NK-92 treated with Interleukin-12 subunit alpha and Interleukin-12 subunit beta, amount 100 ng/mL, for 24 hours (cell line): Measurements from ENCODE around the gene TNFSF18.
"Not testable (repeated sequence)": the region's sequence is repeated elsewhere in the genome, so short reads cannot be mapped to it uniquely, and the experiment has no call there.

Experiments
- DNase-seq: peaks from one replicate; lab custom pipeline; 2025; lab: John Stamatoyannopoulos, UW

The TNFSF18 gene, protein sequence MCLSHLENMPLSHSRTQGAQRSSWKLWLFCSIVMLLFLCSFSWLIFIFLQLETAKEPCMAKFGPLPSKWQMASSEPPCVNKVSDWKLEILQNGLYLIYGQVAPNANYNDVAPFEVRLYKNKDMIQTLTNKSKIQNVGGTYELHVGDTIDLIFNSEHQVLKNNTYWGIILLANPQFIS

DNA sequence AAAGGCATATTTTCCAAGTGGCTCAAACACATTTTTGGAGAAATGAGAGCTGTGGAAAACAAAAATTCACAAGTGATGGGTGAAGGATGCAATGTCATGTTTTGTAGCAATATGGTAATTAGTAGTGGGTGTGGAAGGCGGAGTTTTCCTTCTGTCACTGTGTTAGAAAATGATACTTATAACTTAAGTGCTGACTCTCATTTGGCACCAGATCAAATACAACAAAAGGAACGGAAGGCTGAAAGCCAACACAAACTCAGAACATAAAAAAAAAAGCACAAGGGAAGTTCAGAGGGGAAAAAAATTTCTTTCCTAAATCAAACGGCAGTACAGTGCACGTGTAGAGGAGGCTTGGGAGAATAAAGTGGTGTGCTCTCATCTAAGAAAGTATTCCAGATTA is at the start of gene TNFSF18:
Gene TNFSF18, minus strand, starts transcription at position 77 of the 400 bp plus-strand sequence. Its CDS starts 45 bp downstream, at position 32.
- DNase-seq: no peak

DNA sequence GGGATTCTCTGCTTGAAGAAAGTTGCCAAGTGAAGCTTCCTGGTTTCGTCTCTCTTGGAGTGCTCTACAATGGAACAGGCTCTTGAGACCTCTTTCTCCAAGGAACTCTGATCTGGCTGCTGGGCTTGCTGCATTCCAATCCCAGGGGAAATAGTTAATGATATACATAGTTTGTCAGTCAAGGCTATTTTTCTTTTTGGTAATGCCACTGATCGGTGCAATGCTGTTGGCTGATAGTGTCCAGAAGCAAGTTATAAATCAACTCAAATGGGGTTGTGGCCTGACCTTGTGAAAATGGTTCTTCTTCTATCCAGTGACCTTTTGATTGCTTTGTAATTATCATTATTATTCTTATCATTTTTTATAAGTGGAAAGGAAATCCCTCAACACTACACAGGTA is 48.4 kb upstream of the TNFSF18 start:
- DNase-seq: no peak

DNA sequence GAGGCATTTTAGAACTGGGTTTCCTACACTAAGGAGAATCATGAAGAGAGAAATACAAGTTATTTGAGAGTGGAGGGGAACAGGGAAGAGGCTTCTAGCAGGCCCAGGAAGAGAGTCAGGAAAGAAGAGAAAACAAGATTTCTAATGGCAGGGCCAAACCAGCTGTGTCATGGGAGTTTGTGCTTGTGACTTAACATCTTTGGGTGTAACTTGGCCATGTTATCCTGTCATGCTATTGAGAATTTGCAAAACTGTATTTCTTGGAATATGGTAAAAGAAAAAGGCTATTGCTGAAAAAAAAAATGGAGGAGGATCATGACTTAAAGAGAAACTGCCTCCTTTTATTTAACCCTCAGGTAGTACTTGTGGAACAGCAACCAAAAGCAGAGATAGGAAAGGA is 47.4 kb upstream of the TNFSF18 start:
- DNase-seq: no peak

DNA sequence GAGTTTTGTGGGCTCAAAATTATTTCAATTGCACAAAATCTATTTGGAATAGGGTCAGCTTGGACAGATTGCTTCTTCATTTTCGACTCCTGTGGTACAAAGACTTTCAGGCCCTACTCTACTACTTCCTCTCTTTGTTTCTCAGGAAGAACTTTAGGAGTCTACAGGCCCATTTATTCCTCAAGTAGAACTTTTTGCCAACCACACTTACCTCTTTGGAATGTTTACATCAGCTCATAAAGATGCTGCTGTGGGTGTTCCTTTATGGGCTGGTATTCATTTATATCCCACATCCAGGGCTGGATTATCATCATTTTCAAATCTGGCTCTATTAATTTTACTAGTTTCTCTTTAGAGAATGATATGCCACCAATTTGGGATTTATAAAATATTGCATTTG is 46.3 kb upstream of the TNFSF18 start:
- DNase-seq: no peak

DNA sequence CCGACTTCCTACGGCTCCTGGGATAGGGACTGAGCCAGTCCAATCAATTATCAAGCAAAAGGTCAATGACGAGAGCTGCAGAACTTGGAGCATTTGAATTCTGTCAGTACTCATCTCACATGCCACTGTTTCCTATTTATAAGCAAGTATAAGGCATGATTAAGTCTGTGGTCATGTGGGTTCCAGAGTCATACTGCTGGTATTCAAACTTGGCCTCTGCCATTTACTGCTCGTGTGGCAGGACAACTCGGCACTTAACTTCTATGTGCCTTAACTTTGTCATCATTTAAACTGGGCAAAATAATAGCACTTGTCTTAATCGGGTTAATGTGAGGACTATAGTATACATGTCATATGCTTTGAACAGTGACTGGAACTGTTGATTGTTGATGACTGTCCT is 44.9 kb upstream of the TNFSF18 start:
- DNase-seq: no peak

DNA sequence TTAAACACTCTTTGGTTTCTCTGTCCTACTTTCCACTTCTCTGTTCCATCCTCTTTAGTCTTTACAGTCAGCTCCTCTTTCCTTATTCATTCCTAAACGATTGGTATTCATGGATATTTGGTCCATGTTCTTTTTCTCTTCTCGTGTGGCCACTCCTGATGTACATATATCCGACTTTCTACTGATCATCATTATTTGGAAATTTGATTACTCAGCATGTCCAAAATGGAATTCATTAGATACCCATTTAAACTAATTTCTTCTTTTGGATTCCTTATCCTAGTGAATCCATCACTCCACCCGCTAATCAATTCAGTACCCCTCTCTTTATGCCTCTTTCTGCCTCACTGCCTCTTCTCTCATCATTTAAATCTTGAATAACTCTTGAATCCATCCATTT is 43.8 kb upstream of the TNFSF18 start:
- no peak for DNase-seq

DNA sequence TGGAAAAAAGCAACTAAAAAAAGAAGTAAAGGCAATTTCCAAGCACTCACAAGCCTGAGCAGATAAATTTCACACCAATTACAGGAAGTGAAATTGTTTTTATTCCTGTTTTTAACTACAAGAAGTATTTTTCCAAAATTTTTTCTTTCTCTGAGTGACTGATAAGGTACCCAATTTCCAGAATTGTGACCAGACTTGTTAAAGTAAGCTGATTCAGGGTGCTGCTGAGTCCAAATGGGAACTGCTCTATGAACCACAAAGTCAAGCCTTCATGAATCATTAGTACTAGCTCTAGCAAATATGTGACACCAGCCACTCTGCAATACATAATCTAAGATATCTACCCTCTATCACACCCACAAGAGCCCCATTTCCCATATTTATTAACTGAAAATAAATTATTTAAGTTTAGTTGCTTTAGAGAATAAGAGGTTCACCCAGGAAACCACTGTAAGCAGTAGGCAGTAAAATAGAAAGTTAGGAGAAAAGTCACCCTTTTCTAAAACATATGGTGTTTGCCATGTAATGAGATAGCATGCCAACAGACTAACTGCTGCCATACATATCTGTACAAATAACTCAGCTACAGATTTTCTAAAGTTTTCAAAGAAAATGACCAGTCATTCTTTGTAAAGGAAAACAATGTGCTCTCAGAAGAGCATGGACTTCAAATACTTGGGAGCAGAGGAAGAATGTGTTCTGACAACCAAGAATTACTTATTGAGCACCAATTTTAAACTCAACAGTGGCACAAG is 43.1 kb upstream of the TNFSF18 start:
- no peak for DNase-seq

DNA sequence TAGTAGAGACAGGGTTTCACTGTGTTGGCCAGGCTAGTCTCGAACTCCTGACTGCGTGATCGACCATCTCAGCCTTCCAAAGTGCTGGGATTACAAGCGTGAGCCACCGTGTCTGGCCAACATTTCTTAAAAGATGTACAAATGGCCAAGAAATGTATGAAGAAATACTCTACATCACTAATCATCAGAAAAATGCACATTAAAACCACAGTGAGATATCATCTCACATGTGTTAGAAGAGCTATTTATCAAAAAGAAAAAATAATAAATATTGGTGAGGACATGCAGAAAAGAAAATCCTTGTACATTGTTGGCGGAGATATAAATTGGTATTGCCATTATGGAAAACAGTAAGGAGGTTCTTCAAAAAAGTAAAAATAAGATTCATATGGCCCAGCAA is 33.6 kb upstream of the TNFSF18 start:
- DNase-seq: no peak

DNA sequence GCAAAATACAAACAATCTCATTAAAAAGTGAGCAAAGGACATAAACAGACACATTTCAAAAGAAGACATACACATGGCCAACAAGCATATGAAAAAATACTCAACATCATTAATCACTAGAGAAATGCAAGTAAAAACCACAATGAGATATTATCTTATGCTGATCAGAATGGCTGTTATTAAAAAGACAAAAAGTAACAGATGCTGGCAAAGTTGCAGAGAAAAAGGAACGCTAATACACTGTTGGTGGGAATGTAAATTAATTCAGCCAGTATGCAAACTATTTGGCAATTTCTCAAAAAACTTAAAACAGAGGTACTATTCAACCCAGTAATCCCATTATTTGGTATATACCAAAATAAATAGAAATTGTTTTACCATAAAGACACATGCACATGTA is 32.2 kb upstream of the TNFSF18 start:
- DNase-seq: no peak

DNA sequence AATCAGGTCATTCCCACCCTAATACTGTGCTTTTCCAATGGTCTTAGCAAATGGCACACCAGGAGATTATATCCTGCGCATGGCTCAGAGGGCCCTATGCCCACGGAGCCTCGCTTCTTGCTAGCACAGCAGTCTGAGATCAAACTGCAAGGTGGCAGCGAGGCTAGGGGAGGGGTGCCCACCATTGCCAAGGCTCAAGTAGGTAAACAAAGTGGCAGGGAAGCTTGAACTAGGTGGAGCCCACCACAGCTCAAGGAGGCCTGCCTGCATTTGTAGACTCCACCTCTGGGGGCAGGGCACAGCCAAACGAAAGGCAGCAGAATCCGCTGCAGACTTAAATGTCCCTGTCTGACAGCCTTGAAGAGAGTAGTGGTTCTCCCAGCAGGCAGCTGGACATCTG is 23.5 kb upstream of the TNFSF18 start:
- not testable (repeated sequence) for DNase-seq

DNA sequence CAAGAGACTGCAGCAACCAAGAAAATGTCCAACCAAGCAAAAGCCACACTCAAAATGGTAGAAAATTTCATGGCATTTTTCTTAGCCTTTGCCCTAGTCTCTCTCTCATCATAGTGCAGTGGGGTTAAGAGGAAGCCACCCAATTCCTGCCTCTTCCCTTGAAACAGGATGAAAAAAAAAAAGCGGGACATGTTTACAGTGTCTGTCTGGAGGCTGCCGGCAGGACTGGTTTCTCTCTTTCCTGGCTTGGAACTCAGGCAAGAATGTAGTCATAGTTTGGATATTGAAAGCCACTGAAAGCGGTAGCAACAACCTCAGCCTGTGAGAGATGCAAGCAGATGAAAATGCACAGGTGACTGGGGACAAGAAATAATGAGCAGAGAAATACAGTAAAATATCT is 13.3 kb upstream of the TNFSF18 start:
- DNase-seq: no peak

DNA sequence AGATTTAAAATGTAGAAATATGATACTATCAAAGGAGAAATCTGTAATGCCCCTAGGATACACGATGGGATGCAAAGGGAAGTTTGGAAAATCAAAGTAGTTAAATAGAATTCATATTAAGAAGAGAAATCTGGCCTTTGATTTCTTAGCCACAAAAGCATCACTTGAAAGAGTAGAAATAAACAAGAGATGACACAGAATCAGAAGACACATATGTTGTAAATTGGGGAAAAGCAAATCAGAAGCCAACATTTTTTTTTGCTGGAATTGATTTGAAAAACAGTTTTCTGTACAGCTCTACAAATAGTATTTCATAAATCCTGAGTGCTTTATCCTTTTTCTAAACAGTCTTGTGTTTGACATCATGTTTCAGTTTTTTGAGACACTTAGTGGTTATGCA is 12.4 kb upstream of the TNFSF18 start:
- no peak for DNase-seq

DNA sequence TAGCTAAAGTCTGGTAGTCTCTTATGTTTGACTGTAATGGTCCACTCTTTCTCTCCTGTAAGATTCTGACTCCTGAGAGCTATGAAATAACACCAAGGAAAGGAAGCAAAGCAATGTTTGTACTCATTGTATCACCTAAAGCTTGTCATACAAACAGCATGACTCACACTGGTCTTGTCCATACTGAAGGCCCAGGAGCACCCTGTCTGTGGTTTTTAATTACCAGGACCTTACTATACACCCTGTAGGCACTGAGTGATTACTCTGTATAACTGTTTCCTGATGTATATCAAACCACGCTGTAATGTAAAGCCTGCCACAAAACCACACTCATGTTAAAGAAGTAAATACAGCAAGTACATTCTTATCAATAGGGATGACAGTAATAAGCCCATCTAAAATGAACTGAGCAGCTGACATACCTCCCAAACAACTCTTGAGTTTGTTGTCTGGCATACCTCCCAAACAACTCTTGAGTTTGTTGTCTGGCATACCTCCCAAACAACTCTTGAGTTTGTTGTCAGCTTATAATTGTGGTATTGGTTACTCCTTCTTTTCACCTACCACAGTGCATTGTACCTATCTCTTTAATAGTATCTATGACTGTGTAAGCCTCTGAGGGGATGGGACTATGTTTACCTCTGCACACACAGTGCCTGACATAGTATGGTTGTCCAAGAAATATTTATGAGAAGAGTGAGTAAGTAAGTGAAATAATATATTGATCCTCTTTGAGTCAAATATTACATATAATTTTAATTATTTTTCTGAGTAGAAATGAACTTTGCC is 11.6 kb upstream of the TNFSF18 start:
- no peak for DNase-seq

DNA sequence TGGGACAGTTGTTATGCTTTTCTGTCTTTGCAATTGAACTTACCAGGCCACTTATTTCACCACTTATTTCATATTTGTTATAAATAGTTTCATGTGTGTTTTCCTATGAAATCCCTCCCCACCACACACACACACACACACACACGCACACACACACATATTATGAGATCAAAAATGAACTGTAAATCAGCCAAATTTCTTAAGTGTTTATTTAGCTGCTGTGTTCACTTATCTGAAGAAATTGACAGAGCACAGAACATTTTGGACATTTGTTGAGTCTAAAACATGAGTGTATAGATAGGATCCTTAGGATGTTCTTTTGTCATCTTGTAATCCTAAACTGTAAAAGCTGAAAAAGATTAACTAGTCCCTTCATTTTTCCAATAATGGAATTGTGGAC is 7.8 kb upstream of the TNFSF18 start:
- DNase-seq: no peak

DNA sequence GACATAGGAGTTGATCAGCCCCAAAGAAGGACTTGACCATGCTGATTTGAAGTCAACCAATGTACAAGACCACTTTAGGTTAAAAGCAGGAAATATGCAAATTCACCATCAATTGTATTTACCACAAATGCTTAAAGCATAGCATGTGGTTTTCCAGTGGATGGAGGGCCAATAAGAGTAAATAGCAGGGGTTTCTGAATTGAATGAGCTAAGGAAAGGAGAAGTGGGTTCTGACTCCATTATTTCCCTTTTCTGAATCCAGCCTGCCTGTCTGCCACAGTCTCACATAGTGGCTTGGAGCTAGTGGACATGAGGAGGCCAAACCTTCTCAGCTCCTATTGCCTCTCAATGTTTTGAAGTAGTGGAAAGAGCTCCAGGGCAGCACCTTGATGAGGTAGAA is 7.2 kb upstream of the TNFSF18 start:
- DNase-seq: no peak

DNA sequence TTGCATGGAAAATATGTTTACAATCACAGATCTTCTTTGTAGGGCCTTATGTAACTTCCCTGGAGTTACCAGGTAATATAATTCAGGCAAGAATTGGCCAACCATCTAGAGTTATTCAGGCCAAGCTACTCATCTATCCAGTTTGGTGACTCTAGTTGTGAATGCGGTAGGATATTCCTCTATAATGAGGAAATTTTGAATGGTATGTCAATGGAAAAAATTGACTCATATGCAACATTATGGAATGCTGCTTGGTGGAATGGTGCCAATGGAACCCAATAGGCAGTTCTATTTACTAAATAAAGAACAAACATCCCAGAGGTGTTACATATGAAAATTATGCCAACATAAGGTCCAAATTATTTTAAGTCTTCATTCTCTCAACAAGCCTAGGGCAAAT is 5.6 kb upstream of the TNFSF18 start:
- DNase-seq: no peak

DNA sequence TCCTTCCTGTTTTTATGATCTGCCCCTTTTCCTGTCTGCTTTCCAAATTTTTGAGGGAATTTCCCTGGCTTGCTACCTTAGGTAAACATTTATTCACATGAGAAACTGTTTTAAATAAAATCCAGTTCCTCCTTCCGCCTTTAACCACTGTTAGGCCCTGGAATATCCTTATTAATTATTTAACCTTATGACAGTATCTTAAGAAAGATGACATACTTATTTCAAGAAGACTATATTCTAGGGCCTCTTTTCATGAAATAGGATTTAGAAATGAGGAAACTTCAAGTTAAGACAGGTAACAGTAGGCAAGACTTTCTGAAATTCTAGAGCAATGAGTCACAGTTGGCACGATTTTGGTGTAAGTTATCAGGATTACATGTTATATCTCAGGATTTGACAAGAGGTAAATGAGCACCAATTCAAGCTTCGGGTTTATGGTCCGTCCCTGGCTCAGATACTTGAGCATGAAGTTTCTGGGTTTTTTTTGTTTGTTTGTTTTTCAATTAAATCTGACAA is 2.0 kb upstream of the TNFSF18 start:
- DNase-seq: no peak

DNA sequence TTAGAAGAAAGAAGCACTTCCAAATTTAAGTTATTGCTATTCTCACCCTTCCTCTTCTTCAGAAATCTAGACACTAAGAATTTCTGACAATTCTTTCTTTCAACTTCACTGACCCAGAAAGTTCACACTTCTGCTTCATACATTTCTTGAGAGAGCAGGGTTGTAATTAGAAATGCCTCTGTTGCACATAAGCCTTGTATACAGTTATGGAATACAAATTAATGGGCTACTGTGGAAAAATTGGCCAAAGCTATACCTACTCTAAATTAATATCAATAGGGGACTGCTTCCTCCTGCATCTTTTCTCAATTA is 1.5 kb downstream of the TNFSF18 start:
- DNase-seq: no peak

DNA sequence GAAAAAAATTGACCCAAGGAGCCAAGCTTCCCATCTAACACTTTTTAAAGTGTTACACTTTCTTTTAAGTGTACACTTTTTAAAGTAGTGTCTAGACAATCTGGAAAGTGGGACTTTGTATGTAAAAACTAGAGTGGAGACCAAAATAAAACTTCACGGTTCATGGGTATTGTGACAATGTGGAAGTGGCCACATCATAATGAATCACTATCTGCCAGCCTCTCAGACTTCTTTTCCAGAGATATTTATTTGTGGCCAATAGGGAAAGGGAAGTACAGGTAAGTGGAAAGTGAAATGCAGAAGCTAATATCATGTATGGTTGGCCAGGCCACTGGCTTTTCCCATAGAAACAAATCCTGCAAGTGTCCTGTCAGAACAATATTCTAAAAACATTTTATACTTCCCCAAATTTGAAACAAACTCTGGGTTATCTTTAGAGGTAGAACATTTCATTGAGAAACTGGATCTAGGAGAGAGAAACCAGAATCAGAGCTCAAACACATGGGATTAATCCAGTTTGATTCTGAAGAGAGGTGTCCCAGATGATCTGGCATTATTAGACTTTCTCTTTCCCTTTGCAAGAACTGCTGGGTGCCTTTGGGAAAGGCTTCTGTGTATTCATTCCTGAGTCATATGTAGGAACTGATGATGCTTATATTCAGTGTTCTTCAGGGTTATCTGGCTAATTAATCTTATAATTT is 2.0 kb downstream of the TNFSF18 start:
- DNase-seq: no peak

DNA sequence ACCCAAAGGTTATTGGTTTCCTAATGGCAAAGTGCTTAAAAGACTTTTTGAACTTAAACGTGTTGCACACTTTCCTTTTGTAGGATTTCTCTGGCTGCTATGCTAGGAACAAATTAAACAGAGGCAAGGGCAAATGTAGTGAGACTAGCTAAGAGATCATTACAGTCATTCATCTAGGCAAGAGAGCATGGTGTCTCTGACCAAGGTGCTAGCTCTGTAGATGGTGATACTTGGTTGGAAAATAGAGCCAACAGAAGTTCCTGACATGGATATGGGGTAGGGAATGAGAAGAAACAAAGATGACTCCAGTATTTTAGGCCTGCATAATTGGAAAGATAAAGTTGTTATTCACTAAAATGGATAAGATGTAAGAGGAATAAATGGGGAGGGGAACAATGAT is 6.1 kb downstream of the TNFSF18 start:
- no peak for DNase-seq

DNA sequence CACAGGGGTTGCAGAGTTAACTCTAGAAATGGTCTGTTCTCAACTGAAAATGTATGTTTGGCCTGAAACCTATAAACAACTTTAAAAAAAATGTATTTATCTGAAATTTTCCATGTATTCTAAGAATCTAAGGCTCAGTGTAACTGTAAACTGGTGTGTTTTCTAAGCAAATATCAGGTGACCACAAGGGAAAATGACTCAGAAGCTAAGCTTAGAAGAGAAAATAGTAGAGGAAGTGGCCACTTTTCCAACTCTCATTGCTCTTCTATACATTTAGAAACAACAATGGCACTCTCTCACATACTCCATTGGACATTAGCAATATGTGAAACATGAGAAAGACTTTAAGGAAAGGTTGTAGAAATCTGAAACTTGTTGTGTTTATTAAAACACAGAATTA is 7.5 kb downstream of the TNFSF18 start:
- no peak for DNase-seq

DNA sequence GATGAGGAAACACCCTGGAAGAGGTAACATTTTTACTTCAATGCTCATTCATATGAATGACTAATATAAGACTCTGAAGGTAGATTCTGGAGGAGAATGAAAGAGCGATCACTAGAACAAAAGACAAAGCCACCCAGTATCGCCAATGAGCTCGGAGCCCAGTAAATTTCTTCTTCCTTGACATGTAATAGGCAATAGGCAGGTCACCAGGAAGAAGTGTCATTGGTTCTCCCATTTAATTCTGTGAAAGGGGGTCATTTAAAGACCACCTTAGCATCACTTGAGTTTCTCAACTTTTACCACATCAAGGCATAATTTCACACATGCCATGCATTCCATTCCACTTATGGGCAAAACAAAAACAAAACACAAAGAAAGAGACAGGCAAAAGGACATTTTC is 7.9 kb downstream of the TNFSF18 start:
- no peak for DNase-seq

DNA sequence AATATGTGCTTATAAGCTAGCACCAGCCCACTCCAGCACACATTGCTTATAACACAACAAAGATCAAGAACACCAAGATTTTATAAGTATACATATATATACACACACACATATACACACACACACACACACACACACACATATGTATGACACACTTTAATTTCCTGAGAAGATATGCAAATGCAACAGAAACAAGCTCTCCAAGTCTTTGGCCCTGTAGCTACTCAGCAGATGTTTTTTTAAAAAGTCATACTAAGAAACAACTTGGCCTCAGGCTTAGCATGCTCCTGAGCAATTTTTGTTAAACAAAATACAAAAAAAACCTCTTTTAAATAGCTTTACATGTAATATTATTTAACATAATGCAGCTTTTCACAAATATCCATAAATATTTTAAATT is 11.1 kb downstream of the TNFSF18 start:
- DNase-seq: no peak
